WTC11 (cell line): ENCODE data around the gene C15orf39. TPM values are rescaled to one million over a fixed set of nuclear protein-coding genes. Genes with fewer than 3 reads are reported as not detected.

Experiments used
- ATAC-seq: fragments of 200-7000 bp; cut with Tn5 transposase; 2 replicates; pipeline ENCODE4 v1.10.0; 2021; ENCODE audit warnings: mild to moderate bottlenecking, moderate library complexity
- CTCF ChIA-PET: fragments of 300-600 bp; sonication (Branson Sonifier 250); formaldehyde crosslinking; loops from one replicate; lab custom pipeline; 2021; ENCODE audit warnings: antibody characterized with exemption; lab: Charles Lee
- POLR2A ChIA-PET: fragments of 350-600 bp; sonication (Branson Sonifier 250); formaldehyde crosslinking; loops from one replicate; lab custom pipeline; 2021; ENCODE audit warnings: antibody characterized with exemption; lab: Charles Lee
- DNase-seq: peaks from one replicate; pipeline ENCODE4 v3.0.0; 2021; ENCODE audit warnings: low spot score
- H3K27ac Mint-ChIP-seq: 2 replicates; pipeline ENCODE4 v1.8.0; 2021; ENCODE audit warnings: mixed read lengths
- H3K27me3 Mint-ChIP-seq: 2 replicates; pipeline ENCODE4 v1.8.0; 2021; ENCODE audit warnings: low read depth, mild to moderate bottlenecking, moderate library complexity, mixed read lengths
- H3K36me3 Mint-ChIP-seq: 2 replicates; pipeline ENCODE4 v1.8.0; 2021; ENCODE audit warnings: mixed read lengths
- H3K4me1 Mint-ChIP-seq: 2 replicates; pipeline ENCODE4 v1.8.0; 2022; ENCODE audit warnings: mixed read lengths
- H3K4me3 Mint-ChIP-seq: 2 replicates; pipeline ENCODE4 v1.8.0; 2021; ENCODE audit warnings: mild to moderate bottlenecking, moderate library complexity, mixed read lengths
- H3K9me3 Mint-ChIP-seq: 2 replicates; pipeline ENCODE4 v1.8.0; 2021; ENCODE audit warnings: mixed read lengths
- CREM ChIP-seq: sonication (generic); formaldehyde crosslinking; IDR thresholded peaks from 2 replicates; pipeline ENCODE4 v1.8.1; 2022; ENCODE audit warnings: mild to moderate bottlenecking, missing genetic modification reagents, moderate library complexity
- ELF4 ChIP-seq: sonication (generic); formaldehyde crosslinking; IDR thresholded peaks from 2 replicates; pipeline ENCODE4 v1.8.1; 2022; ENCODE audit warnings: low read depth, mild to moderate bottlenecking, moderate library complexity, missing genetic modification reagents
- FOXK1 ChIP-seq: sonication (generic); formaldehyde crosslinking; IDR thresholded peaks from 2 replicates; pipeline ENCODE4 v1.8.0; 2022; ENCODE audit warnings: mild to moderate bottlenecking, moderate library complexity, missing genetic modification reagents
- NFATC4 ChIP-seq: fragments of 250-450 bp; sonication (Bioruptor Pico); IDR thresholded peaks from 2 replicates; pipeline ENCODE4 v1.9.0; 2021; ENCODE audit warnings: mild to moderate bottlenecking
- NFE2L1 ChIP-seq: sonication (generic); formaldehyde crosslinking; IDR thresholded peaks from 2 replicates; pipeline ENCODE4 v1.8.1; 2023; ENCODE audit warnings: missing genetic modification reagents
- RORB ChIP-seq: fragments of 250-450 bp; sonication (Bioruptor Pico); IDR thresholded peaks from 2 replicates; pipeline ENCODE4 v1.9.0; 2021; ENCODE audit warnings: mild to moderate bottlenecking
- ZBTB21 ChIP-seq: sonication (generic); formaldehyde crosslinking; IDR thresholded peaks from 2 replicates; pipeline ENCODE4 v1.8.1; 2023; ENCODE audit warnings: mild to moderate bottlenecking, missing genetic modification reagents, borderline replicate concordance
- ZNF232 ChIP-seq: sonication (generic); formaldehyde crosslinking; IDR thresholded peaks from 2 replicates; pipeline ENCODE4 v1.8.0; 2022; ENCODE audit warnings: mild to moderate bottlenecking, missing genetic modification reagents
- ZNF396 ChIP-seq: fragments of 250-450 bp; sonication (Bioruptor Pico); IDR thresholded peaks from 2 replicates; pipeline ENCODE4 v1.8.0; 2021; ENCODE audit warnings: mild to moderate bottlenecking, moderate library complexity, borderline replicate concordance
- total RNA-seq: library from RNA; stranded (reverse); gene quantifications from 3 replicates; pipeline ENCODE4 v1.2.3, GENCODE V29; 2021
- TF ChIP-seq, protein P1 (sequence below): sonication (generic); formaldehyde crosslinking; IDR thresholded peaks from 2 replicates; pipeline ENCODE4 v1.8.0; 2022; ENCODE audit warnings: mild to moderate bottlenecking, missing genetic modification reagents
- TF ChIP-seq, protein P2 (sequence below): fragments of 250-450 bp; sonication (Bioruptor Pico); IDR thresholded peaks from 2 replicates; pipeline ENCODE4 v1.9.0; 2021; ENCODE audit warnings: moderate library complexity, mild to moderate bottlenecking, inconsistent platforms, borderline replicate concordance
- TF ChIP-seq, protein P3 (sequence below): fragments of 250-450 bp; sonication (Bioruptor Pico); IDR thresholded peaks from 2 replicates; pipeline ENCODE4 v1.9.0; 2021; ENCODE audit warnings: mild to moderate bottlenecking, borderline replicate concordance
- TF ChIP-seq, protein P4 (sequence below): fragments of 250-450 bp; sonication (Bioruptor Pico); IDR thresholded peaks from 2 replicates; pipeline ENCODE4 v1.9.0; 2021; ENCODE audit warnings: mild to moderate bottlenecking
- TF ChIP-seq, protein P5 (sequence below): fragments of 250-450 bp; sonication (Bioruptor Pico); IDR thresholded peaks from 2 replicates; pipeline ENCODE4 v1.9.0; 2021; ENCODE audit warnings: mild to moderate bottlenecking
- TF ChIP-seq, protein P6 (sequence below): sonication (generic); formaldehyde crosslinking; IDR thresholded peaks from 2 replicates; pipeline ENCODE4 v1.8.0; 2023; ENCODE audit warnings: missing genetic modification reagents, mild to moderate bottlenecking, borderline replicate concordance
- TF ChIP-seq, protein P7 (sequence below): sonication (generic); formaldehyde crosslinking; IDR thresholded peaks from 2 replicates; pipeline ENCODE4 v1.8.1; 2023; ENCODE audit warnings: mild to moderate bottlenecking, missing genetic modification reagents, moderate library complexity

C15orf39 gene
- total RNA-seq, 1 experiment from 2014 or later: 52.8 TPM

DNA sequence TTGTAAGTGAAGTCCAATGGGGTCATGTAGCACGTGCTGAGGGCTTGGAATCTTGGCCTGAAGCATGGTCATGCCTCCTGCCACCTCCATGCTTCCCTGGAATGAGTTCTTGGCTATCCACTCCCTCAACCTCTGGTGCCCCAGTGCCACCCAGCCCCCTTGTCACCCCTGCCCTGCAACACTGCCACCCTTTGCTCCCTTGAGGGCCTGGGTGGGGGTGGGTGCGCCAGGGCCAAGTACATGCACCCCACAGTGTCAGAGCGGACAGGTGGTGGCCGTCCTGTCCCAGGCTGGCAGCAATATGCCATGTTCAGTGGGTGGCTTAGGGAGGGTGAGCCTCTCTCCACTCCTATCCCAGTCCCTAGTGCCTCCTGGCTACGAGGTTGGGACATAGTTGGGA lies 27.6 kb upstream of the C15orf39 start:
- DNase-seq (no peak), ATAC-seq (no peak)
- no peaks in the 10 kb centered on the region for H3K36me3 Mint-ChIP-seq
- no peak overlapping the region for H3K27ac Mint-ChIP-seq
- H3K4me1 Mint-ChIP-seq: peaks cover 23% of the 10 kb centered on the region
- no peak overlapping the region for H3K4me3 Mint-ChIP-seq
- CTCF ChIA-PET: interaction anchor here (1.5 kb wide), 1 partner anchor 28 kb away, joined by 5 read pairs; the partner anchor contains the start of gene C15orf39
- peaks cover 9% of the 10 kb centered on the region for H3K9me3 Mint-ChIP-seq
- H3K27me3 Mint-ChIP-seq: peaks cover 19% of the 10 kb centered on the region
- POLR2A ChIA-PET: interaction anchor here (0.7 kb wide), 2 partner anchors 8 to 1356 kb away, joined by 4 to 7 read pairs; no protein-coding TSS in a partner anchor
- TF ChIP-seq ZNF232 (CRISPR knock-in tag) (no peak), ELF4 (CRISPR knock-in tag) (no peak)
- TF ChIP-seq, protein P1, sequence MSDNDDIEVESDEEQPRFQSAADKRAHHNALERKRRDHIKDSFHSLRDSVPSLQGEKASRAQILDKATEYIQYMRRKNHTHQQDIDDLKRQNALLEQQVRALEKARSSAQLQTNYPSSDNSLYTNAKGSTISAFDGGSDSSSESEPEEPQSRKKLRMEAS (CRISPR knock-in tag): no peak
- TF ChIP-seq, protein P2, sequence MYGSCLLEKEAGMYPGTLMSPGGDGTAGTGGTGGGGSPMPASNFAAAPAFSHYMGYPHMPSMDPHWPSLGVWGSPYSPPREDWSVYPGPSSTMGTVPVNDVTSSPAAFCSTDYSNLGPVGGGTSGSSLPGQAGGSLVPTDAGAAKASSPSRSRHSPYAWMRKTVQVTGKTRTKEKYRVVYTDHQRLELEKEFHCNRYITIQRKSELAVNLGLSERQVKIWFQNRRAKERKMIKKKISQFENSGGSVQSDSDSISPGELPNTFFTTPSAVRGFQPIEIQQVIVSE (CRISPR knock-in tag): no peak

DNA sequence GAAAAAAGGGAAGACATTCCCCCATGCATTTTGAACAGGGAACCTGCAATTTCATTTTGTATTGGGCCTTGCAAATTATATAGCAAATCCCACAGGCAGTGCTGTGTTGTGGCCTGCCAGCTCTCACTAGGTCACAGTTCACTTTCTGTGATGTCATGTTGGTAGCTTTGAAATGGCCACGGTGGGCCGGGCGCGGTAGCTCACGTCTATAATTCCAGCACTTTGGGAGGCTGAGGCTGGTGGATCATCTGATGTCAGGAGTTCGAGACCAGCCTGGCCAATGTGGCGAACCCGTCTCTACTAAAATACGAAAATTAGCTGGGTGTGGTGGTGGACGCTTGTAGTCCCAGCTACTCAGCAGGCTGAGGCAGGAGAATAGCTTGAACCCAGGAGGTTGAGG lies 27.0 kb upstream of the C15orf39 start:
- CTCF ChIA-PET: interaction anchor here (1.5 kb wide), 1 partner anchor 27 kb away, joined by 5 read pairs; the partner anchor contains the start of gene C15orf39
- Mint-ChIP-seq H3K9me3 (peaks cover 3% of the 10 kb centered on the region), H3K4me1 (peaks cover 26% of the 10 kb centered on the region), H3K36me3 (no peaks in the 10 kb centered on the region), H3K27ac (no peak overlapping the region), H3K4me3 (no peak overlapping the region), H3K27me3 (peaks cover 25% of the 10 kb centered on the region)
- ATAC-seq: no peak
- DNase-seq: no peak
- POLR2A ChIA-PET: no interaction called here
- TF ChIP-seq, protein P3, sequence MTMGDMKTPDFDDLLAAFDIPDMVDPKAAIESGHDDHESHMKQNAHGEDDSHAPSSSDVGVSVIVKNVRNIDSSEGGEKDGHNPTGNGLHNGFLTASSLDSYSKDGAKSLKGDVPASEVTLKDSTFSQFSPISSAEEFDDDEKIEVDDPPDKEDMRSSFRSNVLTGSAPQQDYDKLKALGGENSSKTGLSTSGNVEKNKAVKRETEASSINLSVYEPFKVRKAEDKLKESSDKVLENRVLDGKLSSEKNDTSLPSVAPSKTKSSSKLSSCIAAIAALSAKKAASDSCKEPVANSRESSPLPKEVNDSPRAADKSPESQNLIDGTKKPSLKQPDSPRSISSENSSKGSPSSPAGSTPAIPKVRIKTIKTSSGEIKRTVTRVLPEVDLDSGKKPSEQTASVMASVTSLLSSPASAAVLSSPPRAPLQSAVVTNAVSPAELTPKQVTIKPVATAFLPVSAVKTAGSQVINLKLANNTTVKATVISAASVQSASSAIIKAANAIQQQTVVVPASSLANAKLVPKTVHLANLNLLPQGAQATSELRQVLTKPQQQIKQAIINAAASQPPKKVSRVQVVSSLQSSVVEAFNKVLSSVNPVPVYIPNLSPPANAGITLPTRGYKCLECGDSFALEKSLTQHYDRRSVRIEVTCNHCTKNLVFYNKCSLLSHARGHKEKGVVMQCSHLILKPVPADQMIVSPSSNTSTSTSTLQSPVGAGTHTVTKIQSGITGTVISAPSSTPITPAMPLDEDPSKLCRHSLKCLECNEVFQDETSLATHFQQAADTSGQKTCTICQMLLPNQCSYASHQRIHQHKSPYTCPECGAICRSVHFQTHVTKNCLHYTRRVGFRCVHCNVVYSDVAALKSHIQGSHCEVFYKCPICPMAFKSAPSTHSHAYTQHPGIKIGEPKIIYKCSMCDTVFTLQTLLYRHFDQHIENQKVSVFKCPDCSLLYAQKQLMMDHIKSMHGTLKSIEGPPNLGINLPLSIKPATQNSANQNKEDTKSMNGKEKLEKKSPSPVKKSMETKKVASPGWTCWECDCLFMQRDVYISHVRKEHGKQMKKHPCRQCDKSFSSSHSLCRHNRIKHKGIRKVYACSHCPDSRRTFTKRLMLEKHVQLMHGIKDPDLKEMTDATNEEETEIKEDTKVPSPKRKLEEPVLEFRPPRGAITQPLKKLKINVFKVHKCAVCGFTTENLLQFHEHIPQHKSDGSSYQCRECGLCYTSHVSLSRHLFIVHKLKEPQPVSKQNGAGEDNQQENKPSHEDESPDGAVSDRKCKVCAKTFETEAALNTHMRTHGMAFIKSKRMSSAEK (CRISPR knock-in tag): no peak

DNA sequence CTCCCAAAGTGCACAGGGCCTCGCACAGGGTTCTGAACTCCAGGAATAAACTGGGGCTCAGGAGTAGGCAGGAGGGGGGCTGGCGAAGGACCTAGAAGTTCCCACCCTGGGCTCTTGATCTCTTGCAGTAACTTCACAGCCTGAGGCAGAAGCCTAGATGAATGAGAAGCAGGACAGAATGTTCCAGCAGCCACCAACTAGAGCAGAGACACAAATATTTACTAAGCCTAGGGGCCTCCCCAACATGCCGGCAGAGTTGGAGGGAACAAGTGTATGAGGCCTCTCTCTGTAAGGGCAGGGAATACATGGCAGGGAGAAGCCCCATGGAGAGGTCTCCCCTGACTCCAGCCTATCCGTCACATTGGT lies 25.3 kb upstream of the C15orf39 start:
- no peak for TF ChIP-seq NFE2L1 (CRISPR knock-in tag)
- TF ChIP-seq, protein P4, sequence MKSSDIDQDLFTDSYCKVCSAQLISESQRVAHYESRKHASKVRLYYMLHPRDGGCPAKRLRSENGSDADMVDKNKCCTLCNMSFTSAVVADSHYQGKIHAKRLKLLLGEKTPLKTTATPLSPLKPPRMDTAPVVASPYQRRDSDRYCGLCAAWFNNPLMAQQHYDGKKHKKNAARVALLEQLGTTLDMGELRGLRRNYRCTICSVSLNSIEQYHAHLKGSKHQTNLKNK: no peak
- TF ChIP-seq CREM (CRISPR knock-in tag): no peak
- TF ChIP-seq FOXK1 (CRISPR knock-in tag): no peak
- no peak for TF ChIP-seq ZNF396
- no peak for TF ChIP-seq RORB (CRISPR knock-in tag)
- TF ChIP-seq, protein P5, sequence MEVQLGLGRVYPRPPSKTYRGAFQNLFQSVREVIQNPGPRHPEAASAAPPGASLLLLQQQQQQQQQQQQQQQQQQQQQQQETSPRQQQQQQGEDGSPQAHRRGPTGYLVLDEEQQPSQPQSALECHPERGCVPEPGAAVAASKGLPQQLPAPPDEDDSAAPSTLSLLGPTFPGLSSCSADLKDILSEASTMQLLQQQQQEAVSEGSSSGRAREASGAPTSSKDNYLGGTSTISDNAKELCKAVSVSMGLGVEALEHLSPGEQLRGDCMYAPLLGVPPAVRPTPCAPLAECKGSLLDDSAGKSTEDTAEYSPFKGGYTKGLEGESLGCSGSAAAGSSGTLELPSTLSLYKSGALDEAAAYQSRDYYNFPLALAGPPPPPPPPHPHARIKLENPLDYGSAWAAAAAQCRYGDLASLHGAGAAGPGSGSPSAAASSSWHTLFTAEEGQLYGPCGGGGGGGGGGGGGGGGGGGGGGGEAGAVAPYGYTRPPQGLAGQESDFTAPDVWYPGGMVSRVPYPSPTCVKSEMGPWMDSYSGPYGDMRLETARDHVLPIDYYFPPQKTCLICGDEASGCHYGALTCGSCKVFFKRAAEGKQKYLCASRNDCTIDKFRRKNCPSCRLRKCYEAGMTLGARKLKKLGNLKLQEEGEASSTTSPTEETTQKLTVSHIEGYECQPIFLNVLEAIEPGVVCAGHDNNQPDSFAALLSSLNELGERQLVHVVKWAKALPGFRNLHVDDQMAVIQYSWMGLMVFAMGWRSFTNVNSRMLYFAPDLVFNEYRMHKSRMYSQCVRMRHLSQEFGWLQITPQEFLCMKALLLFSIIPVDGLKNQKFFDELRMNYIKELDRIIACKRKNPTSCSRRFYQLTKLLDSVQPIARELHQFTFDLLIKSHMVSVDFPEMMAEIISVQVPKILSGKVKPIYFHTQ (CRISPR knock-in tag): no peak
- TF ChIP-seq, protein P6, sequence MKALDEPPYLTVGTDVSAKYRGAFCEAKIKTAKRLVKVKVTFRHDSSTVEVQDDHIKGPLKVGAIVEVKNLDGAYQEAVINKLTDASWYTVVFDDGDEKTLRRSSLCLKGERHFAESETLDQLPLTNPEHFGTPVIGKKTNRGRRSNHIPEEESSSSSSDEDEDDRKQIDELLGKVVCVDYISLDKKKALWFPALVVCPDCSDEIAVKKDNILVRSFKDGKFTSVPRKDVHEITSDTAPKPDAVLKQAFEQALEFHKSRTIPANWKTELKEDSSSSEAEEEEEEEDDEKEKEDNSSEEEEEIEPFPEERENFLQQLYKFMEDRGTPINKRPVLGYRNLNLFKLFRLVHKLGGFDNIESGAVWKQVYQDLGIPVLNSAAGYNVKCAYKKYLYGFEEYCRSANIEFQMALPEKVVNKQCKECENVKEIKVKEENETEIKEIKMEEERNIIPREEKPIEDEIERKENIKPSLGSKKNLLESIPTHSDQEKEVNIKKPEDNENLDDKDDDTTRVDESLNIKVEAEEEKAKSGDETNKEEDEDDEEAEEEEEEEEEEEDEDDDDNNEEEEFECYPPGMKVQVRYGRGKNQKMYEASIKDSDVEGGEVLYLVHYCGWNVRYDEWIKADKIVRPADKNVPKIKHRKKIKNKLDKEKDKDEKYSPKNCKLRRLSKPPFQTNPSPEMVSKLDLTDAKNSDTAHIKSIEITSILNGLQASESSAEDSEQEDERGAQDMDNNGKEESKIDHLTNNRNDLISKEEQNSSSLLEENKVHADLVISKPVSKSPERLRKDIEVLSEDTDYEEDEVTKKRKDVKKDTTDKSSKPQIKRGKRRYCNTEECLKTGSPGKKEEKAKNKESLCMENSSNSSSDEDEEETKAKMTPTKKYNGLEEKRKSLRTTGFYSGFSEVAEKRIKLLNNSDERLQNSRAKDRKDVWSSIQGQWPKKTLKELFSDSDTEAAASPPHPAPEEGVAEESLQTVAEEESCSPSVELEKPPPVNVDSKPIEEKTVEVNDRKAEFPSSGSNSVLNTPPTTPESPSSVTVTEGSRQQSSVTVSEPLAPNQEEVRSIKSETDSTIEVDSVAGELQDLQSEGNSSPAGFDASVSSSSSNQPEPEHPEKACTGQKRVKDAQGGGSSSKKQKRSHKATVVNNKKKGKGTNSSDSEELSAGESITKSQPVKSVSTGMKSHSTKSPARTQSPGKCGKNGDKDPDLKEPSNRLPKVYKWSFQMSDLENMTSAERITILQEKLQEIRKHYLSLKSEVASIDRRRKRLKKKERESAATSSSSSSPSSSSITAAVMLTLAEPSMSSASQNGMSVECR: no peak
- TF ChIP-seq, protein P7, sequence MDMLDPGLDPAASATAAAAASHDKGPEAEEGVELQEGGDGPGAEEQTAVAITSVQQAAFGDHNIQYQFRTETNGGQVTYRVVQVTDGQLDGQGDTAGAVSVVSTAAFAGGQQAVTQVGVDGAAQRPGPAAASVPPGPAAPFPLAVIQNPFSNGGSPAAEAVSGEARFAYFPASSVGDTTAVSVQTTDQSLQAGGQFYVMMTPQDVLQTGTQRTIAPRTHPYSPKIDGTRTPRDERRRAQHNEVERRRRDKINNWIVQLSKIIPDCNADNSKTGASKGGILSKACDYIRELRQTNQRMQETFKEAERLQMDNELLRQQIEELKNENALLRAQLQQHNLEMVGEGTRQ (CRISPR knock-in tag): no peak
- no peak for TF ChIP-seq NFATC4 (CRISPR knock-in tag)
- TF ChIP-seq ZBTB21 (CRISPR knock-in tag): no peak
- TF ChIP-seq, all 79 proteins: peak for 0
- no peak for DNase-seq
- Mint-ChIP-seq H3K36me3 (no peaks in the 10 kb centered on the region), H3K4me1 (peaks cover 33% of the 10 kb centered on the region), H3K4me3 (no peak overlapping the region), H3K27ac (no peak overlapping the region), H3K9me3 (no peaks in the 10 kb centered on the region), H3K27me3 (peaks cover 27% of the 10 kb centered on the region)
- ATAC-seq: no peak
- ChIA-PET CTCF (no interaction called here), POLR2A (no interaction called here)
